ENCODE data around the gene LRRC4C. TPM values are rescaled to one million over a fixed set of nuclear protein-coding genes. Genes with fewer than 3 reads are reported as not detected.

The LRRC4C gene
- total RNA-seq, 1 donor from 2014 or later: 2.1 TPM

DNA sequence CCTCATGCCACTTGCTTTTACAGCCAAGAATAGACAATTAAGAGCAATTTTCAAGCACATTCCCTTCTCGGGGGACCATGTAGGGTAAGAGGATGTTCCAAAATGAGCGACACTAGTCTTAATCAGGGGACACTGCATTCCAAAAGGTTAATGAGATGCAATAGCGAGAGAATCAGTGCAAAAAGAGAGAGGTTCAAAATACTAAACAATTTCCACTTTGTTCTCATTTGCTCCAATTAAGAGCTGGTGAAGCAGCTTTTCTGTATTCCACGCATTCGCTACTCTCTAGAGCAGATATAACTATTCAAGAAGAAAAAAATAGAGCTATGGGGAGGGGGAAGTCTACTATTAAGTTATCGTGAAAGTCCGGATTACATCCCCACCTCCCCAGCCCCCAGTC is 811 bp downstream of the LRRC4C start:
- Histone ChIP-seq H3K27me3 (ENCODE audit: control insufficient read depth in 3 of 3, insufficient read depth in 3 of 3, low read length in 3 of 3) (peaks cover 3 to 13% (median 12%) of the 10 kb centered on the region in 3 donors), H3K4me1 (ENCODE audit: control insufficient read depth in 3 of 3, insufficient read depth in 3 of 3, low read length in 3 of 3) (no peaks in the 10 kb centered on the region)

DNA sequence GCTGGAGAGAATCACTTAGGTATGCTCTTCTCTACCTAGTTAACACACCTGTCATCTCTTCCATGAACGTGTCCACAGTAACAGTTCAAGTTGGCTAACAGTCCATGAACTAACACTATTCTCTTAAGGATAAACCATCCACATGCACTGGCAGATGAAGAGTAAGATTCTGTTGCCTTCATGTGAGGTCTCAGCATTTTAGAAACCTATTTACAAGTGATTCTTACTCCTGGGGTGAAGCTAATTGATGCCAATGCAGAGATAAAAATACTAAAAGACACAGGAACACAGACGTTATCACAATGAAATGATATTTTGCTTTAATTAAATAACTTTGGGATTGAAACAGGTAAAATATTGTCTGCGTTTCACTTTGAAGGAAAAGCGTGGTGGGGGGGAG is 1.3 kb downstream of the LRRC4C start:
- H3K9ac ChIP-seq (ENCODE audit: low read depth in 1 of 3, low read length in 3 of 3): no peak overlapping the region
- no peak overlapping the region for H3K4me3 ChIP-seq (ENCODE audit: low read length in 3 of 3)
- peaks cover 0 to 2% (median 0%) of the 10 kb centered on the region in 3 donors for H3K9me3 ChIP-seq (ENCODE audit: control insufficient read depth in 3 of 3, low read length in 3 of 3)
- H3K27ac ChIP-seq (ENCODE audit: low read depth, low read length): no peak overlapping the region
- no peaks in the 10 kb centered on the region for H3K4me1 ChIP-seq (ENCODE audit: control insufficient read depth in 3 of 3, insufficient read depth in 3 of 3, low read length in 3 of 3)
- H3K36me3 ChIP-seq (ENCODE audit: control insufficient read depth in 3 of 3, insufficient read depth in 3 of 3, low read length in 3 of 3): no peaks in the 10 kb centered on the region
- H3K27me3 ChIP-seq (ENCODE audit: control insufficient read depth in 3 of 3, insufficient read depth in 3 of 3, low read length in 3 of 3): peaks cover 3 to 13% (median 12%) of the 10 kb centered on the region in 3 donors

More for the DNA sequence above, 811 bp downstream of the LRRC4C start:
- Histone ChIP-seq H3K27ac (ENCODE audit: low read depth, low read length) (no peak overlapping the region), H3K36me3 (ENCODE audit: control insufficient read depth in 3 of 3, insufficient read depth in 3 of 3, low read length in 3 of 3) (no peaks in the 10 kb centered on the region), H3K4me3 (ENCODE audit: low read length in 3 of 3) (no peak overlapping the region), H3K9ac (ENCODE audit: low read depth in 1 of 3, low read length in 3 of 3) (no peak overlapping the region), H3K9me3 (ENCODE audit: control insufficient read depth in 3 of 3, low read length in 3 of 3) (peaks cover 0 to 2% (median 0%) of the 10 kb centered on the region in 3 donors)

DNA sequence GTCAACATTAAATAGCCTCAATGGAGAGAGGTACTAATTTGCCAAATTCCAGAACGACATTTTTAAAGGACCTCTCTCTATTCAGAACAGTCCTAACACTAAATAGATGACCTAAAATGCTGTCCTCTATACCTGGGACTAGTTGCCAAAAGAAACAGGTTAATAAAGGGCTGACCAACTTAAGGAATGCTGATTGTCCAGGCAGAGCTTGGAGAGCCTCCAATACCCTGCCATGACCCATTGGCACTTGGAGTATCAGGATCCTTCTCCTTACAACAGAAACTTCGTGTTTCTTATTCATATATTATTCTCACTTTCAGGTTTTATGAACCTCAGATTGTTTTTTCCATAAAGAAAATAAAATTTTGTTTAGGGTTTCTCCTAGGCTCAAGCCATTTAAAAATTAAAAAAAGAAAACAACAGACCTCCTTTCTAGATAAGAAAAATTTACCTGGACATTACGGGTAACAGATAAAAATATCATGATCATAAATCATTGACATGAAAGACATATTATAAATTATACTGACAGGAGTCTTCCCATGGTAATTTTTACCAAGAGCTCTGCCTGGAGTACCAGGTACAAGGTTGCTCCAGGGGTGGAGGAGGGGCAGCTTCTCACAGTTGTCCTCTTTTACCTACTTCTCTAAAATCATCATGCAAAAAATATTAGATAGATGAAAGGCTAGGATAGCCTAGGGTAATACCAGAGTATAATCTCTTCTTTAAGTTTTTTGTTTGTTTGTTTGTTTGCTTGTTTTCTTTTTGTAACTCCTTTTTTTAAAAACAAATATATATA is 2.0 kb downstream of the LRRC4C start:
- Histone ChIP-seq H3K27me3 (ENCODE audit: control insufficient read depth in 3 of 3, insufficient read depth in 3 of 3, low read length in 3 of 3) (peaks cover 3 to 13% (median 12%) of the 10 kb centered on the region in 3 donors), H3K36me3 (ENCODE audit: control insufficient read depth in 3 of 3, insufficient read depth in 3 of 3, low read length in 3 of 3) (no peaks in the 10 kb centered on the region), H3K9ac (ENCODE audit: low read depth in 1 of 3, low read length in 3 of 3) (no peak overlapping the region), H3K4me1 (ENCODE audit: control insufficient read depth in 3 of 3, insufficient read depth in 3 of 3, low read length in 3 of 3) (no peaks in the 10 kb centered on the region), H3K27ac (ENCODE audit: low read depth, low read length) (no peak overlapping the region), H3K9me3 (ENCODE audit: control insufficient read depth in 3 of 3, low read length in 3 of 3) (peaks cover 0 to 2% (median 0%) of the 10 kb centered on the region in 3 donors), H3K4me3 (ENCODE audit: low read length in 3 of 3) (no peak overlapping the region)

DNA sequence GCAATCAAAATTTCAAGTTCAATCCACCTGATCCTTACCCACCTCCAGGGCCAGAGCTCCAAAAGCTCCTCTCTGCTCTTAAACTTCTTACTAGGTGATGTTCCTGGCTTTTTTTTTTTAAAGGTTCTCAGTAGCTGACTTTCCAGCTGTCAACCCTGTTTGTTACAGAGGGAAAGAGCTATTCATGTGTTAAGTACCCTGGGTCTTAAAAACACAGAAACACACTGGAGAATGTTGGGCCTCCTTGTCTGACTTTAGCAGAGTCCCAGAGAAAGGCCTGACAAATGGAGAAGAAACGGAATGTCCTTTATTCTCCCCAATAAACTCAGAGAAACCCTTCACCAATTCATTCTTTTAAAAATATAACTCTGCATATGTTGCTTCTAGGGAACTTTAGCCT is 3.2 kb downstream of the LRRC4C start:
- peaks cover 3 to 13% (median 12%) of the 10 kb centered on the region in 3 donors for H3K27me3 ChIP-seq (ENCODE audit: control insufficient read depth in 3 of 3, insufficient read depth in 3 of 3, low read length in 3 of 3)
- H3K36me3 ChIP-seq (ENCODE audit: control insufficient read depth in 3 of 3, insufficient read depth in 3 of 3, low read length in 3 of 3): no peaks in the 10 kb centered on the region
- H3K4me3 ChIP-seq (ENCODE audit: low read length in 3 of 3): no peak overlapping the region
- H3K4me1 ChIP-seq (ENCODE audit: control insufficient read depth in 3 of 3, insufficient read depth in 3 of 3, low read length in 3 of 3): no peaks in the 10 kb centered on the region
- no peak overlapping the region for H3K27ac ChIP-seq (ENCODE audit: low read depth, low read length)
- no peak overlapping the region for H3K9ac ChIP-seq (ENCODE audit: low read depth in 1 of 3, low read length in 3 of 3)
- H3K9me3 ChIP-seq (ENCODE audit: control insufficient read depth in 3 of 3, low read length in 3 of 3): peaks cover 0 to 2% (median 0%) of the 10 kb centered on the region in 3 donors

DNA sequence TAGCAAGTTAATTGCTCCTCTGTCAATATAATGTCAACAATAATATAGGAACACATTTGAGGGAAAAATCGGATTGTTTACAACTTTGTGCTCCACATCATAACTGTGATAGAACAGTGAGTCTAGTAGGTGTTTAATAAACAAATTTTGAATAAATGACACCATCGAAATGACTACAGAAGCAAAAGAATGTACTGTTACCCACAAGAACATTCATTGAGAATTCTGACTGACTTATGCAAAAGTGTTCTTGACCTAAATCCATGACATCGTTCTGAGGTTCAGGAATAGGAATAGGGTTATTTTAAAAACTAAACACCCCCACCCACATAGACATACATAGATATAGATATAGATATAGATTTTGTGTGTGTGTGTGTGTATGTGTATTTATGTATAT is 8.4 kb downstream of the LRRC4C start:
- no peaks in the 10 kb centered on the region for H3K4me1 ChIP-seq (ENCODE audit: control insufficient read depth in 3 of 3, insufficient read depth in 3 of 3, low read length in 3 of 3)
- no peak overlapping the region for H3K27ac ChIP-seq (ENCODE audit: low read depth, low read length)

GRCh38 chr11:41449483-41450050 is 9.9 kb downstream of the LRRC4C start:
- Histone ChIP-seq H3K27ac (ENCODE audit: low read depth, low read length) (no peak overlapping the region), H3K9me3 (ENCODE audit: control insufficient read depth in 3 of 3, low read length in 3 of 3) (no peaks in the 10 kb centered on the region), H3K9ac (ENCODE audit: low read depth in 1 of 3, low read length in 3 of 3) (no peak overlapping the region), H3K4me1 (ENCODE audit: control insufficient read depth in 3 of 3, insufficient read depth in 3 of 3, low read length in 3 of 3) (no peaks in the 10 kb centered on the region), H3K27me3 (ENCODE audit: control insufficient read depth in 3 of 3, insufficient read depth in 3 of 3, low read length in 3 of 3) (no peaks in the 10 kb centered on the region), H3K36me3 (ENCODE audit: control insufficient read depth in 3 of 3, insufficient read depth in 3 of 3, low read length in 3 of 3) (no peaks in the 10 kb centered on the region), H3K4me3 (ENCODE audit: low read length in 3 of 3) (no peak overlapping the region)

More for the DNA sequence above, 8.4 kb downstream of the LRRC4C start:
- H3K9me3 ChIP-seq (ENCODE audit: control insufficient read depth in 3 of 3, low read length in 3 of 3): no peaks in the 10 kb centered on the region
- no peak overlapping the region for H3K9ac ChIP-seq (ENCODE audit: low read depth in 1 of 3, low read length in 3 of 3)
- H3K36me3 ChIP-seq (ENCODE audit: control insufficient read depth in 3 of 3, insufficient read depth in 3 of 3, low read length in 3 of 3): no peaks in the 10 kb centered on the region
- H3K4me3 ChIP-seq (ENCODE audit: low read length in 3 of 3): no peak overlapping the region
- H3K27me3 ChIP-seq (ENCODE audit: control insufficient read depth in 3 of 3, insufficient read depth in 3 of 3, low read length in 3 of 3): no peaks in the 10 kb centered on the region

- Histone ChIP-seq H3K36me3 (ENCODE audit: control insufficient read depth in 3 of 3, insufficient read depth in 3 of 3, low read length in 3 of 3) (no peaks in the 10 kb centered on the region), H3K9me3 (ENCODE audit: control insufficient read depth in 3 of 3, low read length in 3 of 3) (no peaks in the 10 kb centered on the region), H3K4me1 (ENCODE audit: control insufficient read depth in 3 of 3, insufficient read depth in 3 of 3, low read length in 3 of 3) (no peaks in the 10 kb centered on the region), H3K27me3 (ENCODE audit: control insufficient read depth in 3 of 3, insufficient read depth in 3 of 3, low read length in 3 of 3) (no peaks in the 10 kb centered on the region), H3K27ac (ENCODE audit: low read depth, low read length) (no peak overlapping the region), H3K4me3 (ENCODE audit: low read length in 3 of 3) (no peak overlapping the region), H3K9ac (ENCODE audit: low read depth in 1 of 3, low read length in 3 of 3) (no peak overlapping the region)
Measured at GRCh38 chr11:41446566-41446965, 12.9 kb downstream of the LRRC4C start.

DNA sequence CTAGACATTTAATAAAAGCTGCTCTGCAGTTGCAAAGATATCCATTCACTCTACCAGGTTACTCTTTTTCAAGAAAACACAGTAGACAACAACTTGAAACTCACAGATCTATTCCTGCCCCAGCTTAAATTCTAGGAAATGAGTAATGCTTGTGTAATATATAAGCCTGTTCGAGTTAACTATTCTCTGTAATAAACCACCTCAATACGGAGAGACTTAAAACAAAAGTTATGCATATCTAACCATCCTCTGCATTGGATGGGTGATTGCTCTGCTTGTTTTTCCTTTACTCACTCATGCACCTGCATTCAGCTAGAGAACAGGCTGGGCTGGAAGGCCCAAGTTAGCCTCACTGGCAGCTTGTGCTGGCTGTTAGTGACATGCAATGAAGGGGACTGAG is 13.3 kb downstream of the LRRC4C start:
- no peaks in the 10 kb centered on the region for H3K4me1 ChIP-seq (ENCODE audit: control insufficient read depth in 3 of 3, insufficient read depth in 3 of 3, low read length in 3 of 3)
- no peak overlapping the region for H3K27ac ChIP-seq (ENCODE audit: low read depth, low read length)
- no peaks in the 10 kb centered on the region for H3K27me3 ChIP-seq (ENCODE audit: control insufficient read depth in 3 of 3, insufficient read depth in 3 of 3, low read length in 3 of 3)
- no peak overlapping the region for H3K9ac ChIP-seq (ENCODE audit: low read depth in 1 of 3, low read length in 3 of 3)
- H3K9me3 ChIP-seq (ENCODE audit: control insufficient read depth in 3 of 3, low read length in 3 of 3): no peaks in the 10 kb centered on the region
- H3K36me3 ChIP-seq (ENCODE audit: control insufficient read depth in 3 of 3, insufficient read depth in 3 of 3, low read length in 3 of 3): no peaks in the 10 kb centered on the region
- no peak overlapping the region for H3K4me3 ChIP-seq (ENCODE audit: low read length in 3 of 3)

GRCh38 chr11:41437006-41437490 is 22.4 kb downstream of the LRRC4C start:
- peaks cover 0 to 2% (median 0%) of the 10 kb centered on the region in 3 donors for H3K9me3 ChIP-seq (ENCODE audit: control insufficient read depth in 3 of 3, low read length in 3 of 3)
- H3K9ac ChIP-seq (ENCODE audit: low read depth in 1 of 3, low read length in 3 of 3): no peak overlapping the region
- no peak overlapping the region for H3K4me3 ChIP-seq (ENCODE audit: low read length in 3 of 3)
- no peaks in the 10 kb centered on the region for H3K4me1 ChIP-seq (ENCODE audit: control insufficient read depth in 3 of 3, insufficient read depth in 3 of 3, low read length in 3 of 3)
- H3K27me3 ChIP-seq (ENCODE audit: control insufficient read depth in 3 of 3, insufficient read depth in 3 of 3, low read length in 3 of 3): no peaks in the 10 kb centered on the region
- H3K27ac ChIP-seq (ENCODE audit: low read depth, low read length): no peak overlapping the region
- no peaks in the 10 kb centered on the region for H3K36me3 ChIP-seq (ENCODE audit: control insufficient read depth in 3 of 3, insufficient read depth in 3 of 3, low read length in 3 of 3)

DNA sequence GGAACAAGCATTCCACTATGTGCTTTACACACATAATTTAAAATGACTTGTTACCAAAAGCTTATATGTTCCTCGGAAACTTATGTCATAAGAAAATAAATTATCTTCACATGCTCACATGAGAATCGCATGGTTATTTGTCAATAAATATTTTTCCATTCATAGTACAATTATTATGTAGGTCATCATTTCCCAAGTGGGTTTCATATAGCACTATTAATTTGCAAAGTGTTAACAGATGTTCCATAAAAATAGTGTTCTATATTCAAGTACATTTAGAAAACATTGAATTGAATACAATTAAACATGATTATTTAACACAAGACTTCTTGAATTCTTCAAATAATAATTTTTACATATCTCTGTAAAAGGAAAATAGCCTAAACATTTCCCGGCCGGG is 23.9 kb downstream of the LRRC4C start:
- Histone ChIP-seq H3K27me3 (ENCODE audit: control insufficient read depth in 3 of 3, insufficient read depth in 3 of 3, low read length in 3 of 3) (no peaks in the 10 kb centered on the region), H3K27ac (ENCODE audit: low read depth, low read length) (no peak overlapping the region), H3K9me3 (ENCODE audit: control insufficient read depth in 3 of 3, low read length in 3 of 3) (peaks cover 0 to 2% (median 0%) of the 10 kb centered on the region in 3 donors), H3K9ac (ENCODE audit: low read depth in 1 of 3, low read length in 3 of 3) (no peak overlapping the region), H3K36me3 (ENCODE audit: control insufficient read depth in 3 of 3, insufficient read depth in 3 of 3, low read length in 3 of 3) (no peaks in the 10 kb centered on the region), H3K4me1 (ENCODE audit: control insufficient read depth in 3 of 3, insufficient read depth in 3 of 3, low read length in 3 of 3) (no peaks in the 10 kb centered on the region), H3K4me3 (ENCODE audit: low read length in 3 of 3) (no peak overlapping the region)
